ENCODE data around the gene BRIP1.

GRCh38 chr17:61739002-61739401 is 124.3 kb downstream of the BRIP1 start:
- TF ChIP-seq REST (IDR thresholded peaks at IDR 0.05; ENCODE audit: insufficient read depth in 1 of 2, low read depth in 2 of 2, low read length in 1 of 2) (no peak), CTCF (IDR thresholded peaks at IDR 0.05) (no peak), SIN3A (IDR thresholded peaks at IDR 0.05; ENCODE audit: borderline replicate concordance, insufficient read depth, low read depth, low read length) (no peak)
